Measurements from ENCODE around the gene HDAC6. TPM values are rescaled to one million over a fixed set of nuclear protein-coding genes. Genes with fewer than 3 reads are reported as not detected.

HDAC6 gene
- polyA plus RNA-seq, 1 experiment: 20.5 TPM

GRCh38 chrX:48787505-48788443, 14.1 kb upstream of the HDAC6 start:
- DNase-seq (ENCODE audit: low read depth, low spot score): no peak
- no peak for TF ChIP-seq CTCF (IDR thresholded peaks at IDR 0.05; ENCODE audit: low read depth, low read length)
- no peak overlapping the region for H3K4me3 ChIP-seq (ENCODE audit: low read depth, low read length)
- H3K27me3 ChIP-seq (ENCODE audit: control insufficient read depth, insufficient read depth, low read length): peaks cover 6% of the 10 kb centered on the region
- H3K27ac ChIP-seq (ENCODE audit: low read depth, low read length): no peak overlapping the region
- CTCF ChIA-PET: no interaction called here
- H3K9me3 ChIP-seq (ENCODE audit: control insufficient read depth, insufficient read depth, low read length): no peaks in the 10 kb centered on the region
- POLR2A ChIA-PET: no interaction called here

GRCh38 chrX:48789366-48790220, 12.3 kb upstream of the HDAC6 start:
- ChIA-PET CTCF (interaction anchor here (0.6 kb wide), 1 partner anchor 102 kb away, joined by 5 read pairs; no protein-coding TSS in a partner anchor), POLR2A (interaction anchor here (0.7 kb wide), 1 partner anchor 53 kb away, joined by 5 read pairs; no protein-coding TSS in a partner anchor)
- Histone ChIP-seq H3K27ac (ENCODE audit: low read depth, low read length) (no peak overlapping the region), H3K9me3 (ENCODE audit: control insufficient read depth, insufficient read depth, low read length) (no peaks in the 10 kb centered on the region), H3K27me3 (ENCODE audit: control insufficient read depth, insufficient read depth, low read length) (peaks cover 6% of the 10 kb centered on the region), H3K4me3 (ENCODE audit: low read depth, low read length) (no peak overlapping the region)
- no peak for DNase-seq (ENCODE audit: low read depth, low spot score)
- no peak for TF ChIP-seq CTCF (IDR thresholded peaks at IDR 0.05; ENCODE audit: low read depth, low read length)

- Histone ChIP-seq H3K4me3 (ENCODE audit: low read depth, low read length) (no peak overlapping the region), H3K27me3 (ENCODE audit: control insufficient read depth, insufficient read depth, low read length) (peaks cover 6% of the 10 kb centered on the region), H3K27ac (ENCODE audit: low read depth, low read length) (no peak overlapping the region), H3K9me3 (ENCODE audit: control insufficient read depth, insufficient read depth, low read length) (no peaks in the 10 kb centered on the region)
- ChIA-PET POLR2A (no interaction called here), CTCF (no interaction called here)
- no peak for TF ChIP-seq CTCF (IDR thresholded peaks at IDR 0.05; ENCODE audit: low read depth, low read length)
- DNase-seq (ENCODE audit: low read depth, low spot score): no peak
Measured at GRCh38 chrX:48790477-48790876, 11.4 kb upstream of the HDAC6 start.

GRCh38 chrX:48791063-48791820, 10.6 kb upstream of the HDAC6 start:
- no peak overlapping the region for H3K4me3 ChIP-seq (ENCODE audit: low read depth, low read length)
- no peak overlapping the region for H3K27ac ChIP-seq (ENCODE audit: low read depth, low read length)
- no peak for DNase-seq (ENCODE audit: low read depth, low spot score)
- peaks cover 6% of the 10 kb centered on the region for H3K27me3 ChIP-seq (ENCODE audit: control insufficient read depth, insufficient read depth, low read length)
- no peaks in the 10 kb centered on the region for H3K9me3 ChIP-seq (ENCODE audit: control insufficient read depth, insufficient read depth, low read length)
- POLR2A ChIA-PET: no interaction called here
- CTCF ChIA-PET: no interaction called here
- no peak for TF ChIP-seq CTCF (IDR thresholded peaks at IDR 0.05; ENCODE audit: low read depth, low read length)
